BLaER1 (cell line): ENCODE data around the gene TDRD10.

Source experiments
- H3K27ac ChIP-seq: shearing (Covaris generic); formaldehyde crosslinking; 2 replicates; pipeline ENCODE4 v1.8.1; 2022
- H3K27me3 ChIP-seq: shearing (Covaris generic); formaldehyde crosslinking; 2 replicates; pipeline ENCODE4 v1.8.1; 2022
- H3K36me3 ChIP-seq: shearing (Covaris generic); formaldehyde crosslinking; 2 replicates; pipeline ENCODE4 v1.8.1; 2022
- H3K4me1 ChIP-seq: shearing (Covaris generic); formaldehyde crosslinking; 2 replicates; pipeline ENCODE4 v1.8.1; 2022
- H3K4me2 ChIP-seq: shearing (Covaris generic); formaldehyde crosslinking; 2 replicates; pipeline ENCODE4 v1.8.1; 2022
- H3K4me3 ChIP-seq: shearing (Covaris generic); formaldehyde crosslinking; 2 replicates; pipeline ENCODE4 v1.8.1; 2022
- H3K9ac ChIP-seq: shearing (Covaris generic); formaldehyde crosslinking; 2 replicates; pipeline ENCODE4 v1.8.1; 2022
- H3K9me3 ChIP-seq: shearing (Covaris generic); formaldehyde crosslinking; 2 replicates; pipeline ENCODE4 v1.8.1; 2022
- H4K20me1 ChIP-seq: shearing (Covaris generic); formaldehyde crosslinking; 2 replicates; pipeline ENCODE4 v1.8.1; 2022
- Cebpa-rat ChIP-seq: shearing (Covaris generic); IDR thresholded peaks from 2 replicates; pipeline ENCODE4 v1.8.1; 2022

The TDRD10 gene

DNA sequence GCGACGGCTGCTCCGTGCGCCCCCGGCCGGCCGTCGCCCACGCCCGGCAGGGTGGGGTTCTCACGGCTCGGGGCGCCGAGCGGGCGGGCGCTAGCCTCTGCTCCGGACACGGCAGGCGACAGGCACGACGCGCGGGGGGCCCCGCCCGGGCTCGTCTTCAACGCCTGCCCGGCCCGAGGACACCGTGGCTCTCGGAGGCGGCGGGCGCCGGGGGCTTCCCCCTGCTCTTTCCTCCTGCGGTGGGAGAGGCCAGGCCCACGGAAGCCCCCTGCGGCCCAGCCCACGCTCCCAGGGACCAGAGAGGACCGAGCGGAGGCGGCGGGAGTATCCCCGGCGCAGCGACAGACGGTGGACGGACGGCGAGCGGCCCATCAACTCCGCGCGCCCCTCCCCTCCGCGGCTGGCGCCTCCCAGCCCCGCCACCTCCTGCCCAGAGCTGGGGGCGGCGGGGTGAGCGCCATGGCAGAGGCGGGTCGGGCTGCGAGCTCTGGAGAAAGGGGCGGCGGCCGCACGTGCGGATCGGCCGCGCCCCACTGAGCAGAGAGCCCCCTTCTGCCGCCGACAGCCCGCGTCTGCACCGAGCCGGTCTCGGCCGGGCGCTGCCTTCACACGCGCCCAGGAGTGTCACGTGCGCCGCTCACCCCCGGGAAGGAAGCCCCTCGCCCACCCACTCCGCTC is at the start of gene TDRD10, which contains the start of gene SHE:
TSS of gene TDRD10 (plus strand) at position 154 of the 678 bp plus-strand sequence. CDS start 4,685 bp downstream, outside the sequence.
TSS of gene SHE (minus strand) at position 347 of the 678 bp plus-strand sequence. CDS start 386 bp downstream, outside the sequence.
- H3K9ac ChIP-seq = no peak within 1 kb of the TSS
- H3K4me3 ChIP-seq = peak within 1 kb of the TSS; percentile 58
- peaks cover 34% of the 10 kb centered on the region for H3K27me3 ChIP-seq
- no peaks in the 10 kb centered on the region for H4K20me1 ChIP-seq
- no peaks in the 10 kb centered on the region for H3K36me3 ChIP-seq
- peak within 1 kb of the TSS; percentile 79 for H3K4me2 ChIP-seq
- peaks cover 31% of the 10 kb centered on the region for H3K9me3 ChIP-seq
- H3K27ac ChIP-seq = no peak within 1 kb of the TSS
- H3K4me1 ChIP-seq = peaks cover 55% of the 10 kb centered on the region
- TF ChIP-seq Cebpa-rat = no peak

DNA sequence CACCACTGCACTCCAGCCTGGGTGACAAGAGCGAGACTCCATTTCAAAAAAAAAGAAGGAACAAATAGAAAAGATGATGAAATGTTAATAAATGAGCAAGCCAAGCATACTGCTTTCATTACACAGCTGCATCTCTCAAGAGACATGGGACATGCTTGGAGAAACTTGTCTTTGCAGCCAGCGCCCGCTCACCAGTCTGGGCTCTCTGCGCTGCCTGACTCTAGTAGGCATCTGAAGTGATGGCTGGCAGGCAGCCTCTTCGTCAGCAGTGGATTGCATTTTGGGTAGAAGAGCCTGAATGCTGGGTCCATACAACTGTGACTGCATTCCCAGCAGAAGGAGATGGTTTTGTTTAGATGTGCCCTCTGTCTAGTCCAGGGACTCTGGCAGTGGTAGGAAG is 48.9 kb upstream of the TDRD10 start:
- peak overlapping the region; percentile 56 for H3K4me2 ChIP-seq
- no peak overlapping the region for H3K9ac ChIP-seq
- no peaks in the 10 kb centered on the region for H3K36me3 ChIP-seq
- no peak overlapping the region for H3K27ac ChIP-seq
- no peaks in the 10 kb centered on the region for H3K9me3 ChIP-seq
- no peak for TF ChIP-seq Cebpa-rat
- H3K4me1 ChIP-seq = peaks cover 26% of the 10 kb centered on the region
- no peaks in the 10 kb centered on the region for H3K27me3 ChIP-seq
- H4K20me1 ChIP-seq = no peaks in the 10 kb centered on the region
- H3K4me3 ChIP-seq = no peak overlapping the region

- no peak overlapping the region for H3K9ac ChIP-seq
- peaks cover 20% of the 10 kb centered on the region for H3K4me1 ChIP-seq
- peak overlapping the region; percentile 56 for H3K4me2 ChIP-seq
- H3K4me3 ChIP-seq = no peak overlapping the region
- H3K27me3 ChIP-seq = no peaks in the 10 kb centered on the region
- H3K9me3 ChIP-seq = no peaks in the 10 kb centered on the region
- H4K20me1 ChIP-seq = no peaks in the 10 kb centered on the region
- no peaks in the 10 kb centered on the region for H3K36me3 ChIP-seq
- no peak for TF ChIP-seq Cebpa-rat
- H3K27ac ChIP-seq = no peak overlapping the region
These were observed 48.3 kb upstream of the TDRD10 start for GRCh38 chr1:154453574-154454352.

DNA sequence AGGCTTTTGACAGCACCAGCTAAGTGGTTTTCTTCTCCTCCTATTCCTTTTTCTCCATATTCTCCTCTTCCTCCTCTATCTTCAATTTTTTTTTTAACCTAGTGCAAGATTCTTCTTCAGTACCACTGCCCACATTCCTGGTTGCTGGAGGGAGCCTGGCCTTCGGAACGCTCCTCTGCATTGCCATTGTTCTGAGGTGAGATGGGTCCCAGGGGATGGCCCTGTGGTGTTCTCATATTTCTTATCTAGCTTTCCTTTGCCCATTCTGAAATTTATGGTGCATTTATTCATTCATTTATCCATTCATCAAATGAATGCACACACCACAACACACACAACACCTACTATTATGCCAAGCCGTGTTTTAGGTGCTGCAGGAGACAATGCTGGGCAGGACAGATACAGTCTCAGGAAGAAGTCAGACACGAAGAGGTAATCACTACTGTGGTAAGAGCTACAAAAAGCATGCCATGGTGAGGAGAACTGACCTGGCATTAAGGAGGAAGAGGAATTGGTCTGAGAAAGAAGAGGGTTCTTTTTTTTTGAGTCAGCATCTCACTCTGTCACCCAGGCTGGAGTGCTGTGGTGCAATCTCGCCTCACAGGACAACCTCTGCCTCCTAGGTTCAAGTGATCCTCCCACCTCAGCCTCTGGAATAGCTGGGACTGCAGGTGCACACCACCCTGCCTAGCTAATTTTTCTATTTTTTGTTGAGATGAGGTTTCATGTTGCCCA is 47.5 kb upstream of the TDRD10 start:
- Histone ChIP-seq H3K9me3 (no peaks in the 10 kb centered on the region), H3K9ac (no peak overlapping the region), H3K27ac (no peak overlapping the region), H3K4me3 (no peak overlapping the region), H3K4me2 (peak overlapping the region; percentile 56), H3K27me3 (no peaks in the 10 kb centered on the region), H3K4me1 (peaks cover 19% of the 10 kb centered on the region), H4K20me1 (no peaks in the 10 kb centered on the region), H3K36me3 (no peaks in the 10 kb centered on the region)
- TF ChIP-seq Cebpa-rat = no peak

GRCh38 chr1:154456631-154457030 is 45.4 kb upstream of the TDRD10 start:
- no peaks in the 10 kb centered on the region for H3K9me3 ChIP-seq

DNA sequence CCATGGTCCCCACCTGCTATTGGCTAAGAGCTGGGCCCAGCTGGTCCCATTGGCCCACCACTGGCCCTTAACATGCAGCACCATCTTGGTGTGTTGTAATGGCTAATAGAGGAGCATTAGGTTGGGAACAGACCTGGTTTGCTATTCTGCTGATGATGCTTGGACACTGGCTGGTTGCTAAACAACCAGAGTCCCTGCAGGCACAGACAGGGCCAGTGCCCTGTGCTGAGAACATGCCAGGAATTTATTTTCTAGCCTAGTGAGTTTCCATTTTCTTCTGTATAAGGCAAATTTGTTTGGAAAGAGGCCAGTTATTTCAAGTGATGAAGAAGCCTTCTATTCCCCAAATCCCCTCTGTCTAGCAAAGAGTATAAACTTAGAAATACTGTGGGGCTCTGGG is 42.9 kb upstream of the TDRD10 start:
- TF ChIP-seq Cebpa-rat = no peak
- Histone ChIP-seq H3K27ac (no peak overlapping the region), H3K27me3 (no peaks in the 10 kb centered on the region), H4K20me1 (no peaks in the 10 kb centered on the region), H3K9me3 (no peaks in the 10 kb centered on the region), H3K9ac (no peak overlapping the region), H3K4me1 (peaks cover 18% of the 10 kb centered on the region), H3K4me2 (no peak overlapping the region), H3K4me3 (no peak overlapping the region), H3K36me3 (no peaks in the 10 kb centered on the region)

More at GRCh38 chr1:154456631-154457030, 45.4 kb upstream of the TDRD10 start:
- Histone ChIP-seq H3K27ac (no peak overlapping the region), H3K4me2 (no peak overlapping the region), H4K20me1 (no peaks in the 10 kb centered on the region), H3K36me3 (no peaks in the 10 kb centered on the region), H3K4me3 (no peak overlapping the region), H3K27me3 (no peaks in the 10 kb centered on the region), H3K9ac (no peak overlapping the region), H3K4me1 (peaks cover 19% of the 10 kb centered on the region)
- TF ChIP-seq Cebpa-rat = no peak

DNA sequence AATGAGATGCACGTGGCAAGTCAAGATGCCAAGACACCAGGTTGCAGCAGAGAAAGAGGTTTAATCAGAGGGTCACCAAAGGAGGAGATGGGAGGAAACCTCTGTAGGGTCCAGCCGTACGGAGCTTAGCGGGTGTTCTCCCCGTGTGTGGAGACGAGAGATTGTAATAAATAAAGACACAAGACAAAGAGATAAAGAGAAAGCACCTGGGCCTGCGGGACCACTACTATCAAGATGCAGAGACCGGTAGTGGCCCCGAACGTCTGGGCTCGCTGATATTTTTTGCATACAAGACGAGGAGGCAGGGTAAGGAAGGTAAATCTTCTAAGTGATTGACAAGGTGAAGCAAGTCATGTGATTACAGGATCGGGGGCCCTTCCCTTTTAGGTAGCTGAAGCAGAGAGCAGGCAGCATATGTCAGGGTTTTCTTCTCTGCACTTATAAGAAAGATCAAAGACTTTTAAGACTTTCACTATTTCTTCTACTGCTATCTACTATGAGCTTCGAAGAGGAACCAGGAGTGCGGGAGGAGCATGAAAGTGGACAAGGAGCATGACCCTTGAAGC is 41.2 kb upstream of the TDRD10 start:
- Histone ChIP-seq H4K20me1 (no peaks in the 10 kb centered on the region), H3K9ac (no peak overlapping the region), H3K4me3 (no peak overlapping the region), H3K27ac (no peak overlapping the region), H3K4me2 (no peak overlapping the region), H3K36me3 (no peaks in the 10 kb centered on the region), H3K4me1 (peaks cover 10% of the 10 kb centered on the region), H3K9me3 (no peaks in the 10 kb centered on the region), H3K27me3 (no peaks in the 10 kb centered on the region)
- TF ChIP-seq Cebpa-rat = no peak

- Histone ChIP-seq H3K27ac (no peak overlapping the region), H4K20me1 (no peaks in the 10 kb centered on the region), H3K36me3 (no peaks in the 10 kb centered on the region), H3K9ac (no peak overlapping the region), H3K4me2 (peak overlapping the region; percentile 29), H3K4me3 (no peak overlapping the region), H3K4me1 (peaks cover 19% of the 10 kb centered on the region), H3K27me3 (no peaks in the 10 kb centered on the region), H3K9me3 (no peaks in the 10 kb centered on the region)
- TF ChIP-seq Cebpa-rat = no peak
These were observed 38.5 kb upstream of the TDRD10 start for GRCh38 chr1:154463512-154463990.

DNA sequence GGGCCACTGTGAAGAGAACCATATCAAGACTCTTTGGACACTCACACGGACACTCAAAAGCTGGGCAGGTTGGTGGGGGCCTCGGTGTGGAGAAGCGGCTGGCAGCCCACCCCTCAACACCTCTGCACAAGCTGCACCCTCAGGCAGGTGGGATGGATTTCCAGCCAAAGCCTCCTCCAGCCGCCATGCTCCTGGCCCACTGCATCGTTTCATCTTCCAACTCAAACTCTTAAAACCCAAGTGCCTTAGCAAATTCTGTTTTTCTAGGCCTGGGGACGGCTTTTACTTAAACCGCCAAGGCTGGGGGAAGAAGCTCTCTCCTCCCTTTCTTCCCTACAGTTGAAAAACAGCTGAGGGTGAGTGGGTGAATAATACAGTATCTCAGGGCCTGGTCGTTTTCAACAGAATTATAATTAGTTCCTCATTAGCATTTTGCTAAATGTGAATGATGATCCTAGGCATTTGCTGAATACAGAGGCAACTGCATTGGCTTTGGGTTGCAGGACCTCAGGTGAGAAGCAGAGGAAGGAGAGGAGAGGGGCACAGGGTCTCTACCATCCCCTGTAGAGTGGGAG is 36.3 kb upstream of the TDRD10 start:
- no peak overlapping the region for H3K4me3 ChIP-seq
- H3K36me3 ChIP-seq = no peaks in the 10 kb centered on the region
- H4K20me1 ChIP-seq = no peaks in the 10 kb centered on the region
- no peaks in the 10 kb centered on the region for H3K27me3 ChIP-seq
- no peak overlapping the region for H3K4me2 ChIP-seq
- H3K9me3 ChIP-seq = no peaks in the 10 kb centered on the region
- H3K4me1 ChIP-seq = peaks cover 19% of the 10 kb centered on the region
- H3K9ac ChIP-seq = no peak overlapping the region
- no peak for TF ChIP-seq Cebpa-rat
- H3K27ac ChIP-seq = no peak overlapping the region
